Epithelial cell of esophagus (primary cell): ENCODE measurements around the gene PFKP.

Experiments
- DNase-seq: peaks from one replicate; pipeline ENCODE4 v3.0.0; 2010; ENCODE audit warnings: low read depth
- H3K4me3 ChIP-seq: 2 replicates; pipeline ENCODE4 v1.5.1; 2011; ENCODE audit warnings: mild to moderate bottlenecking, low read length, control low read depth
- TF ChIP-seq, protein P1 (sequence below): IDR thresholded peaks from 2 replicates; pipeline ENCODE4 v1.5.1; 2011; ENCODE audit warnings: low read depth, mild to moderate bottlenecking, low read length, control low read depth, inconsistent platforms; ENCODE audit not compliant: insufficient read depth; ENCODE audit errors: missing control alignments

The PFKP gene

DNA sequence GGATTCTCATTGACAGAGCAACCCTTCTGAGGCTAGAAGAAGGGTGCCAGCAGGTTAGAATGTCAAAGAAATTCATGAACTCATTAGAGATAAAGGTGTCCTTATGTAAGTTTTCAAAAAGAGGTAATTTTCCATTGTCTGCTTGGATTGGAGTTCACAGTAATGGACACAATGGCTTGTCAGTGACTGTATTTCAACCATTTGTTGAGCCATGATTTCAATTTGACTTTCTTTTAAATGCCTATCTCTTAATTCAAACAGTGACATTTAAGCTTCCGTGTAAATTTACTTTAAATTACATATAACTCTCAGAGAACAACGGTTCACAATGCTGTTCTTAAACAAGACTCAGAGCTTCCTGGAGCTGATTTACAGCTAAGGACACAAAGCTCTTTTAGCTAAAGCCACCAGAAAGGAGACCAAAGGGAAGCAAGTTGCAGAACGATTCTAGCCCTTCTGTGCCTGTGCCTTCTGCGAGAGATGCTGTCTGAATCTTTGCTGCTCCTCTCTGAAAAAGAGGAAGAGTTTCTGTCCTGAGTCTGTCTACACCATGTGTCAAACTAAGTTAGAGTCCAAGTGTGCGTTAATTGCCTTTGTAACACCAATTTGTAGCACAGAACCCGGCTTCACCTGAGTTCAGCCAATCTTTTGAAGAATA, 42.2 kb upstream of the PFKP start:
- DNase-seq = no peak
- no peak overlapping the region for H3K4me3 ChIP-seq
- TF ChIP-seq, protein P1, sequence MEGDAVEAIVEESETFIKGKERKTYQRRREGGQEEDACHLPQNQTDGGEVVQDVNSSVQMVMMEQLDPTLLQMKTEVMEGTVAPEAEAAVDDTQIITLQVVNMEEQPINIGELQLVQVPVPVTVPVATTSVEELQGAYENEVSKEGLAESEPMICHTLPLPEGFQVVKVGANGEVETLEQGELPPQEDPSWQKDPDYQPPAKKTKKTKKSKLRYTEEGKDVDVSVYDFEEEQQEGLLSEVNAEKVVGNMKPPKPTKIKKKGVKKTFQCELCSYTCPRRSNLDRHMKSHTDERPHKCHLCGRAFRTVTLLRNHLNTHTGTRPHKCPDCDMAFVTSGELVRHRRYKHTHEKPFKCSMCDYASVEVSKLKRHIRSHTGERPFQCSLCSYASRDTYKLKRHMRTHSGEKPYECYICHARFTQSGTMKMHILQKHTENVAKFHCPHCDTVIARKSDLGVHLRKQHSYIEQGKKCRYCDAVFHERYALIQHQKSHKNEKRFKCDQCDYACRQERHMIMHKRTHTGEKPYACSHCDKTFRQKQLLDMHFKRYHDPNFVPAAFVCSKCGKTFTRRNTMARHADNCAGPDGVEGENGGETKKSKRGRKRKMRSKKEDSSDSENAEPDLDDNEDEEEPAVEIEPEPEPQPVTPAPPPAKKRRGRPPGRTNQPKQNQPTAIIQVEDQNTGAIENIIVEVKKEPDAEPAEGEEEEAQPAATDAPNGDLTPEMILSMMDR = no peak

- H3K4me3 ChIP-seq = no peak overlapping the region
- TF ChIP-seq, protein P1 = no peak
- DNase-seq = no peak
Measured at GRCh38 chr10:3027866-3028265, 39.5 kb upstream of the PFKP start.

DNA sequence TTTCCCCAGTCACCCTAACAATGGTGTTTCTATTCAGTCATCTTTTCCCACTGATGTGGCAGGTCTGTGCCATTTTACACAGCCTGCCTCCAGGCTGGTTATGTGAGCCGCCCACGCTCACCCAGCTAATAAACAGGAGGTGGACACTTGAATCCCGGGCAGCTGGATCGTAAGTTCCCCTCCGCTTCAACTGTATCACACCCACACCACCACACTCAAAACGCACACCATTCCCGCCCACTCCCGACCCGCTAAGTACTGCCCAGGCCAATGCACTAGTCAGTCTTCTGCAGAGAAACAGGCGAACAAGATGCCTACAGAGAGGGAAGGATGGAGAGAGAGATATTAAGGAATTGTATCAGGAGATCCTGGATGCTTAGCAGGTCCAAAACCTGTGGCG, 38.9 kb upstream of the PFKP start:
- TF ChIP-seq, protein P1 = no peak
- DNase-seq = no peak
- no peak overlapping the region for H3K4me3 ChIP-seq

GRCh38 chr10:3030765-3031164, 36.6 kb upstream of the PFKP start:
- DNase-seq = no peak
- TF ChIP-seq, protein P1 = no peak
- H3K4me3 ChIP-seq = no peak overlapping the region

DNA sequence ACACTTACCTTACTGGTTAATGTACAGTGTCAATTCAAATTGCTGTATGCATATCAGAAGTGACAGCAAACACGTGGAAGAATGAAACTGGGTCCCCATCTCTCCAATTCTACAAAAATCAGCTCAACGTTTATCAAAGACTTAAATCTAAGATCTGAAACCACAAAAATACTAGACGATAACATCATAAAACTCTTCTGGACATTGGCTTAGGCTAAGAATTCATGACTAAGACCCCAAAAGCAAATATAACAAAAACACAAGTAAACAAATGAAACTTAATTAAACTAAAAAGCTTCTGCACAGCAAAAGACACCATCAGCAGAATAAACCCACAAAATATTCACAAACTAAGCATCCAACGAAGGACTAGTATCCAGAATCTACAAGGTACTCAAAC, 35.9 kb upstream of the PFKP start:
- DNase-seq = no peak
- H3K4me3 ChIP-seq = no peak overlapping the region
- TF ChIP-seq, protein P1 = no peak

DNA sequence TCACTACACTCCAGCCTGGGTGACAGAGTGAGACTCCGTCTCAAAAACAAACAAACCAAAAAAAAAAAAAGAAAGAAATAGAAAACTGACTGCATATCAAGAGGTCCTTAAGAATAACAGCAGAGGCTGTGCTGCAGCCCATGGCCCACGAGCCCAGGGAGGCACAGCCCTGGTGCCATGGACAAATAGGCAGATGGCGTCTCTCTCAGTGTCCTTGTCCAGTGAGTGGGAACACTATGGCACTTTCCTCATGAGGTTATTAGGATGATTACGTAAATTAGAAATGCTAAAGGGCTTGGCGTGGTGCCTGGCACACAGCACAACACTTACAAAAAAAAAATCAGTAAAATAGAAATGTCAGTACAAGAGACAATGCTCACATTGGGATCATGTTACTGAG, 33.4 kb upstream of the PFKP start:
- TF ChIP-seq, protein P1 = no peak
- no peak for DNase-seq
- no peak overlapping the region for H3K4me3 ChIP-seq

- TF ChIP-seq, protein P1 = no peak
- H3K4me3 ChIP-seq = no peak overlapping the region
- DNase-seq = no peak
Measured at GRCh38 chr10:3034616-3035015, 32.7 kb upstream of the PFKP start.
